Gastrocnemius medialis (tissue), 4 donors: Measurements from ENCODE around the gene RFTN1. TPM values are rescaled to one million over a fixed set of nuclear protein-coding genes. Genes with fewer than 3 reads are reported as not detected.
A peak's percentile ranks its signal among the peaks of the same experiment; 100 is the strongest.

Experiments used
- ATAC-seq, 2 donors: fragments of 150-250 bp; one replicate each; pipeline ENCODE4 v1.9.1; 2016
- DNase-seq, 2 donors: peaks; one replicate each; pipeline ENCODE4 v3.0.0-alpha.2; 2019
- H3K27ac ChIP-seq, 4 donors: fragments of 200-600 bp; sonication (generic); 1 replicate in 1 of 4; 2 replicates in 3 of 4; pipeline ENCODE4 v1.5.1; 2016 to 2018; ENCODE audit warnings: mild to moderate bottlenecking in 2 of 4, moderate library complexity in 1 of 4
- H3K27me3 ChIP-seq, 3 donors: fragments of 200-600 bp; sonication (generic) in 2 of 3; 1 replicate in 1 of 3; 2 replicates in 2 of 3; pipeline versions ENCODE4 v1.5.1 to v1.6.0; 2016 to 2019; ENCODE audit warnings: mild to moderate bottlenecking in 1 of 3, moderate library complexity in 1 of 3
- H3K36me3 ChIP-seq, 2 donors: fragments of 200-600 bp; sonication (generic) in 1 of 2; one replicate each; pipeline ENCODE4 v1.5.1; 2017 to 2018
- H3K4me1 ChIP-seq, 2 donors: fragments of 200-600 bp; sonication (generic) in 1 of 2; one replicate each; pipeline ENCODE4 v1.5.1; 2016 to 2017; ENCODE audit warnings: mild to moderate bottlenecking in 2 of 2
- H3K4me3 ChIP-seq, 4 donors: fragments of 200-600 bp; sonication (generic) in 3 of 4; 1 replicate in 1 of 4; 2 replicates in 3 of 4; pipeline ENCODE4 v1.5.1; 2016 to 2019; ENCODE audit warnings: mild to moderate bottlenecking in 2 of 4
- H3K9me3 ChIP-seq, 3 donors: fragments of 200-600 bp; sonication (generic) in 2 of 3; 1 replicate in 1 of 3; 2 replicates in 2 of 3; pipeline ENCODE4 v1.5.1; 2016 to 2019
- CTCF ChIP-seq, 5 experiments: fragments of 450-650 bp in 3 of 5; fragments of 200-600 bp in 2 of 5; sonication (generic) in 2 of 5; IDR thresholded peaks in 4 of 5; conservative IDR thresholded peaks in 1 of 5; 1 replicate in 4 of 5; 2 replicates in 1 of 5; pipeline ENCODE4 v1.5.1; 2016 to 2019; ENCODE audit warnings: antibody characterized with exemption in 5 of 5, mild to moderate bottlenecking in 3 of 5, moderate library complexity in 3 of 5
- POLR2A ChIP-seq, 2 donors: fragments of 450-650 bp; IDR thresholded peaks; one replicate each; pipeline ENCODE4 v1.6.1; 2017; ENCODE audit warnings: antibody characterized with exemption in 2 of 2, mild to moderate bottlenecking in 2 of 2, moderate library complexity in 2 of 2
- in situ Hi-C, 4 donors: fragments of 200-750 bp; cut with MboI; loops; one replicate each; pipeline versions ENCODE4 v1.15.0 to v1.8.0; 2017; ENCODE audit warnings: low sequenced_read_pairs in 4 of 4
- intact Hi-C: fragments of 100-400 bp; cut with DNase I; formaldehyde crosslinking; loops from one replicate; pipeline ENCODE4 v1.15.1; 2023; ENCODE audit warnings: low total_unique reads
- total RNA-seq, 4 donors: library from RNA; depleted of rRNA; stranded (reverse); fragments of >200 nt; gene quantifications; one replicate each; pipeline versions ENCODE4 v1.1.0 to v1.2.3, GENCODE V29; 2016

Gene RFTN1
- total RNA-seq, 4 donors from 2014 or later: 10.7 to 22.8 (median 11.7) TPM

GRCh38 chr3:16331319-16331883, 182.1 kb downstream of the RFTN1 start:
- Histone ChIP-seq H3K9me3 (no peaks in the 10 kb centered on the region), H3K4me3 (no peak overlapping the region), H3K4me1 (peaks cover 0 to 8% of the 10 kb centered on the region in 2 donors), H3K27ac (no peak overlapping the region), H3K36me3 (peaks cover 0 to 10% of the 10 kb centered on the region in 2 donors), H3K27me3 (no peaks in the 10 kb centered on the region)
- no peak for ATAC-seq
- in situ Hi-C loops (no loop called here), intact Hi-C loops (no loop called here)
- TF ChIP-seq CTCF (IDR thresholded peaks at IDR 0.05 in 4 of 5, conservative IDR thresholded peaks at IDR 0.05 in 1 of 5): no peak
- TF ChIP-seq POLR2A (IDR thresholded peaks at IDR 0.05): no peak
- no peak for DNase-seq

- peaks cover 0 to 8% of the 10 kb centered on the region in 2 donors for H3K4me1 ChIP-seq
- H3K9me3 ChIP-seq: no peaks in the 10 kb centered on the region
- in situ Hi-C loops: no loop called here
- H3K27me3 ChIP-seq: no peaks in the 10 kb centered on the region
- DNase-seq (no peak), ATAC-seq (no peak)
- intact Hi-C loops: no loop called here
- TF ChIP-seq CTCF (IDR thresholded peaks at IDR 0.05 in 4 of 5, conservative IDR thresholded peaks at IDR 0.05 in 1 of 5) (no peak), POLR2A (IDR thresholded peaks at IDR 0.05) (no peak)
- no peak overlapping the region for H3K4me3 ChIP-seq
- H3K36me3 ChIP-seq: peaks cover 0 to 12% of the 10 kb centered on the region in 2 donors
- no peak overlapping the region for H3K27ac ChIP-seq
Observed at GRCh38 chr3:16330351-16330750, 183.1 kb downstream of the RFTN1 start.

GRCh38 chr3:16329826-16330129, 183.7 kb downstream of the RFTN1 start:
- H3K27me3 ChIP-seq: no peaks in the 10 kb centered on the region
- intact Hi-C loops: no loop called here
- peaks cover 0 to 8% of the 10 kb centered on the region in 2 donors for H3K4me1 ChIP-seq
- H3K36me3 ChIP-seq: peaks cover 0 to 12% of the 10 kb centered on the region in 2 donors
- TF ChIP-seq POLR2A (IDR thresholded peaks at IDR 0.05) (no peak), CTCF (IDR thresholded peaks at IDR 0.05 in 4 of 5, conservative IDR thresholded peaks at IDR 0.05 in 1 of 5) (no peak)
- DNase-seq: no peak
- in situ Hi-C loops: no loop called here
- H3K9me3 ChIP-seq: no peaks in the 10 kb centered on the region
- no peak for ATAC-seq
- H3K4me3 ChIP-seq: no peak overlapping the region
- no peak overlapping the region for H3K27ac ChIP-seq

- H3K4me1 ChIP-seq: peaks cover 0 to 8% of the 10 kb centered on the region in 2 donors
- peak; percentile 78 to 93 for ATAC-seq
- in situ Hi-C loops: no loop called here
- TF ChIP-seq CTCF (IDR thresholded peaks at IDR 0.05 in 4 of 5, conservative IDR thresholded peaks at IDR 0.05 in 1 of 5): no peak
- TF ChIP-seq POLR2A (IDR thresholded peaks at IDR 0.05): no peak
- H3K27me3 ChIP-seq: no peaks in the 10 kb centered on the region
- H3K36me3 ChIP-seq: peaks cover 0 to 12% of the 10 kb centered on the region in 2 donors
- no peak overlapping the region for H3K4me3 ChIP-seq
- peak overlapping the region in 3 of 4 donors; percentile 9 to 55 (median 45) for H3K27ac ChIP-seq
- intact Hi-C loops: no loop called here
- H3K9me3 ChIP-seq: no peaks in the 10 kb centered on the region
- peak; percentile 19 to 65 for DNase-seq
Observed at GRCh38 chr3:16329036-16329825, 184.3 kb downstream of the RFTN1 start.
